GM23338 (cell line): ENCODE results near the gene WDR37. TPM values are rescaled to one million over a fixed set of nuclear protein-coding genes. Genes with fewer than 3 reads are reported as not detected.

Experiments
- ATAC-seq: fragments of 200-7000 bp; cut with Tn5 transposase; 3 replicates; pipeline ENCODE4 v1.9.1; 2020
- DNase-seq: peaks from one replicate; pipeline ENCODE4 v3.0.0-alpha.2; 2015; ENCODE audit warnings: low spot score
- H2AFZ ChIP-seq: fragments of 200-600 bp; sonication (generic); 2 replicates; pipeline ENCODE4 v1.8.0; 2016; ENCODE audit warnings: antibody characterized with exemption, mild to moderate bottlenecking, moderate library complexity
- H3F3A ChIP-seq: fragments of 200-600 bp; sonication (generic); replicated peaks from 2 replicates; pipeline ENCODE4 v1.8.0; 2017; ENCODE audit warnings: antibody characterized with exemption, mixed run types, low read depth
- H3K27ac ChIP-seq: fragments of 200-600 bp; sonication (generic); 2 replicates; pipeline ENCODE4 v1.6.1; 2016; ENCODE audit warnings: low read depth
- H3K27me3 ChIP-seq: fragments of 200-600 bp; sonication (generic); 2 replicates; pipeline ENCODE4 v1.8.0; 2016; ENCODE audit warnings: mild to moderate bottlenecking, mixed run types, moderate library complexity; ENCODE audit not compliant: insufficient read depth
- H3K36me3 ChIP-seq: fragments of 200-600 bp; sonication (generic); 2 replicates; pipeline ENCODE4 v1.8.0; 2016; ENCODE audit warnings: mild to moderate bottlenecking; ENCODE audit not compliant: insufficient read depth
- H3K4me1 ChIP-seq: fragments of 200-600 bp; sonication (generic); 2 replicates; pipeline ENCODE4 v1.8.0; 2016; ENCODE audit warnings: mild to moderate bottlenecking, moderate library complexity; ENCODE audit not compliant: insufficient read depth
- H3K4me2 ChIP-seq: fragments of 200-600 bp; sonication (generic); 2 replicates; pipeline ENCODE4 v1.7.1; 2017; ENCODE audit warnings: mixed run types
- H3K4me3 ChIP-seq: fragments of 200-600 bp; sonication (generic); 2 replicates; pipeline ENCODE4 v1.6.1; 2016; ENCODE audit warnings: mixed run types
- H3K79me2 ChIP-seq: fragments of 200-600 bp; sonication (generic); replicated peaks from 2 replicates; pipeline ENCODE4 v1.8.0; 2017; ENCODE audit warnings: mild to moderate bottlenecking; ENCODE audit not compliant: insufficient read depth
- H3K9me2 ChIP-seq: fragments of 200-600 bp; sonication (generic); 2 replicates; pipeline ENCODE4 v1.8.0; 2017; ENCODE audit not compliant: insufficient read depth
- H4K20me1 ChIP-seq: fragments of 200-600 bp; sonication (generic); replicated peaks from 2 replicates; pipeline ENCODE4 v1.8.0; 2017; ENCODE audit warnings: mild to moderate bottlenecking; ENCODE audit not compliant: insufficient read depth
- H3K27ac Mint-ChIP-seq: 2 replicates; pipeline ENCODE4 v1.8.0; 2020; ENCODE audit warnings: inconsistent platforms, mild to moderate bottlenecking, moderate library complexity, mixed read lengths
- H3K27me3 Mint-ChIP-seq: 3 replicates; pipeline ENCODE4 v1.8.0; 2022; ENCODE audit warnings: low read depth, mild to moderate bottlenecking, moderate library complexity, mixed read lengths, inconsistent platforms; ENCODE audit not compliant: insufficient read depth, poor library complexity
- H3K36me3 Mint-ChIP-seq: 3 replicates; pipeline ENCODE4 v1.8.0; 2021; ENCODE audit warnings: low read depth, mild to moderate bottlenecking, inconsistent platforms, moderate library complexity, mixed read lengths
- H3K4me1 Mint-ChIP-seq: 3 replicates; pipeline ENCODE4 v1.8.0; 2020; ENCODE audit warnings: mild to moderate bottlenecking, inconsistent platforms, mixed read lengths
- H3K4me3 Mint-ChIP-seq: 3 replicates; pipeline ENCODE4 v1.8.0; 2021; ENCODE audit warnings: moderate library complexity, mild to moderate bottlenecking, inconsistent platforms, mixed read lengths
- H3K9me3 Mint-ChIP-seq: 3 replicates; pipeline ENCODE4 v1.8.0; 2020; ENCODE audit warnings: moderate library complexity, mild to moderate bottlenecking, inconsistent platforms, mixed read lengths
- EZH2 ChIP-seq: fragments of 200-600 bp; sonication (generic); IDR thresholded peaks from one replicate; pipeline ENCODE4 v1.8.0; 2017; ENCODE audit warnings: antibody characterized with exemption, mild to moderate bottlenecking, low read depth; ENCODE audit not compliant: unreplicated experiment
- JUNB ChIP-seq: IDR thresholded peaks from one replicate; pipeline ENCODE4 v1.6.1; 2016; ENCODE audit warnings: antibody characterized with exemption; ENCODE audit not compliant: unreplicated experiment
- STAT1 ChIP-seq: IDR thresholded peaks from one replicate; pipeline ENCODE4 v1.6.1; 2016; ENCODE audit warnings: antibody characterized with exemption; ENCODE audit not compliant: unreplicated experiment
- ZNF114 ChIP-seq: fragments of 250-450 bp; sonication (Bioruptor Pico); IDR thresholded peaks from 2 replicates; pipeline ENCODE4 v1.5.0; 2020; ENCODE audit warnings: mild to moderate bottlenecking, moderate library complexity
- ZNF331 ChIP-seq: fragments of 250-450 bp; sonication (Bioruptor Pico); IDR thresholded peaks from 2 replicates; pipeline ENCODE4 v1.5.0; 2020; ENCODE audit warnings: low read depth, mild to moderate bottlenecking, moderate library complexity
- polyA plus RNA-seq: library from polyadenylated mRNA; unstranded; fragments of >200 nt; fragmentation: Nextera tagmentation; extraction: Ambion mirVana; gene quantifications from 2 replicates; pipeline ENCODE4 v1.2.1, GENCODE V29; 2016
- total RNA-seq: library from RNA; depleted of rRNA; stranded (reverse); fragments of >200 nt; shearing (Covaris generic); gene quantifications from 2 replicates; pipeline ENCODE4 v1.2.3, GENCODE V29; 2014
- TF ChIP-seq, protein P1 (sequence below): fragments of 250-450 bp; sonication (Bioruptor Pico); IDR thresholded peaks from 2 replicates; pipeline ENCODE4 v1.5.0; 2020; ENCODE audit warnings: mild to moderate bottlenecking, moderate library complexity
- TF ChIP-seq, protein P2 (sequence below): IDR thresholded peaks from 2 replicates; pipeline ENCODE4 v1.6.1; 2016; ENCODE audit warnings: antibody characterized with exemption
- TF ChIP-seq, protein P3 (sequence below): IDR thresholded peaks from one replicate; pipeline ENCODE4 v1.6.1; 2018; ENCODE audit warnings: antibody characterized with exemption; ENCODE audit not compliant: unreplicated experiment

The WDR37 gene
- total and polyA plus RNA-seq, 2 experiments from 2014 or later, result 6.0 to 10.2 TPM

DNA sequence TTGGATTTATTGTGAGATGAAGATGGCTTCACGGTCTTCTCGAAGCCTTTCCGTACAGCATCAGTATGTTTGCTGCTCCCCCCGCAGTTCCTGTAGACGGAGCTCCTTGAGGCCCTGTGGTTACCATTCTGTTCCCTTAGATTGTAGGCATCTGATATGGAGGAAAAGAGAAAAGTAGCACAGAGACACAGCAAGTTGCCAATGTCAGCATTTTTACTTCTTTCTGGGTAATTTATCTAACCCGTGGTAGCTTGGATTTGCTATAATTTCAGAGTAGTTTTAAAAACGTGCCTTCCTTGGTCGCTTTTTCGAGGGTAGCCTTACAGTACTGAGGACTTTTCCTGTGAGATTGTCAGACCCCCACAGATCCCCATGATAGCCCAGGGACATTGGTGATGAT lies 37.5 kb downstream of the WDR37 start:
- TF ChIP-seq STAT1, result no peak
- TF ChIP-seq, protein P1, sequence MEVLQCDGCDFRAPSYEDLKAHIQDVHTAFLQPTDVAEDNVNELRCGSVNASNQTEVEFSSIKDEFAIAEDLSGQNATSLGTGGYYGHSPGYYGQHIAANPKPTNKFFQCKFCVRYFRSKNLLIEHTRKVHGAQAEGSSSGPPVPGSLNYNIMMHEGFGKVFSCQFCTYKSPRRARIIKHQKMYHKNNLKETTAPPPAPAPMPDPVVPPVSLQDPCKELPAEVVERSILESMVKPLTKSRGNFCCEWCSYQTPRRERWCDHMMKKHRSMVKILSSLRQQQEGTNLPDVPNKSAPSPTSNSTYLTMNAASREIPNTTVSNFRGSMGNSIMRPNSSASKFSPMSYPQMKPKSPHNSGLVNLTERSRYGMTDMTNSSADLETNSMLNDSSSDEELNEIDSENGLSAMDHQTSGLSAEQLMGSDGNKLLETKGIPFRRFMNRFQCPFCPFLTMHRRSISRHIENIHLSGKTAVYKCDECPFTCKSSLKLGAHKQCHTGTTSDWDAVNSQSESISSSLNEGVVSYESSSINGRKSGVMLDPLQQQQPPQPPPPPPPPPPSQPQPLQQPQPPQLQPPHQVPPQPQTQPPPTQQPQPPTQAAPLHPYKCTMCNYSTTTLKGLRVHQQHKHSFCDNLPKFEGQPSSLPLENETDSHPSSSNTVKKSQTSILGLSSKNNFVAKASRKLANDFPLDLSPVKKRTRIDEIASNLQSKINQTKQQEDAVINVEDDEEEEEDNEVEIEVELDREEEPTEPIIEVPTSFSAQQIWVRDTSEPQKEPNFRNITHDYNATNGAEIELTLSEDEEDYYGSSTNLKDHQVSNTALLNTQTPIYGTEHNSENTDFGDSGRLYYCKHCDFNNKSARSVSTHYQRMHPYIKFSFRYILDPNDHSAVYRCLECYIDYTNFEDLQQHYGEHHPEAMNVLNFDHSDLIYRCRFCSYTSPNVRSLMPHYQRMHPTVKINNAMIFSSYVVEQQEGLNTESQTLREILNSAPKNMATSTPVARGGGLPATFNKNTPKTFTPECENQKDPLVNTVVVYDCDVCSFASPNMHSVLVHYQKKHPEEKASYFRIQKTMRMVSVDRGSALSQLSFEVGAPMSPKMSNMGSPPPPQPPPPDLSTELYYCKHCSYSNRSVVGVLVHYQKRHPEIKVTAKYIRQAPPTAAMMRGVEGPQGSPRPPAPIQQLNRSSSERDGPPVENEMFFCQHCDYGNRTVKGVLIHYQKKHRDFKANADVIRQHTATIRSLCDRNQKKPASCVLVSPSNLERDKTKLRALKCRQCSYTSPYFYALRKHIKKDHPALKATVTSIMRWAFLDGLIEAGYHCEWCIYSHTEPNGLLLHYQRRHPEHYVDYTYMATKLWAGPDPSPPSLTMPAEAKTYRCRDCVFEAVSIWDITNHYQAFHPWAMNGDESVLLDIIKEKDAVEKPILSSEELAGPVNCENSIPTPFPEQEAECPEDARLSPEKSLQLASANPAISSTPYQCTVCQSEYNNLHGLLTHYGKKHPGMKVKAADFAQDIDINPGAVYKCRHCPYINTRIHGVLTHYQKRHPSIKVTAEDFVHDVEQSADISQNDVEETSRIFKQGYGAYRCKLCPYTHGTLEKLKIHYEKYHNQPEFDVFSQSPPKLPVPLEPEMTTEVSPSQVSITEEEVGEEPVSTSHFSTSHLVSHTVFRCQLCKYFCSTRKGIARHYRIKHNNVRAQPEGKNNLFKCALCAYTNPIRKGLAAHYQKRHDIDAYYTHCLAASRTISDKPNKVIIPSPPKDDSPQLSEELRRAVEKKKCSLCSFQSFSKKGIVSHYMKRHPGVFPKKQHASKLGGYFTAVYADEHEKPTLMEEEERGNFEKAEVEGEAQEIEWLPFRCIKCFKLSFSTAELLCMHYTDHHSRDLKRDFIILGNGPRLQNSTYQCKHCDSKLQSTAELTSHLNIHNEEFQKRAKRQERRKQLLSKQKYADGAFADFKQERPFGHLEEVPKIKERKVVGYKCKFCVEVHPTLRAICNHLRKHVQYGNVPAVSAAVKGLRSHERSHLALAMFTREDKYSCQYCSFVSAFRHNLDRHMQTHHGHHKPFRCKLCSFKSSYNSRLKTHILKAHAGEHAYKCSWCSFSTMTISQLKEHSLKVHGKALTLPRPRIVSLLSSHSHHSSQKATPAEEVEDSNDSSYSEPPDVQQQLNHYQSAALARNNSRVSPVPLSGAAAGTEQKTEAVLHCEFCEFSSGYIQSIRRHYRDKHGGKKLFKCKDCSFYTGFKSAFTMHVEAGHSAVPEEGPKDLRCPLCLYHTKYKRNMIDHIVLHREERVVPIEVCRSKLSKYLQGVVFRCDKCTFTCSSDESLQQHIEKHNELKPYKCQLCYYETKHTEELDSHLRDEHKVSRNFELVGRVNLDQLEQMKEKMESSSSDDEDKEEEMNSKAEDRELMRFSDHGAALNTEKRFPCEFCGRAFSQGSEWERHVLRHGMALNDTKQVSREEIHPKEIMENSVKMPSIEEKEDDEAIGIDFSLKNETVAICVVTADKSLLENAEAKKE (CRISPR knock-in tag), result no peak
- TF ChIP-seq JUNB, result no peak
- TF ChIP-seq ZNF331 (CRISPR knock-in tag), result no peak
- no peak for TF ChIP-seq ZNF114 (CRISPR knock-in tag)
- TF ChIP-seq, protein P2, sequence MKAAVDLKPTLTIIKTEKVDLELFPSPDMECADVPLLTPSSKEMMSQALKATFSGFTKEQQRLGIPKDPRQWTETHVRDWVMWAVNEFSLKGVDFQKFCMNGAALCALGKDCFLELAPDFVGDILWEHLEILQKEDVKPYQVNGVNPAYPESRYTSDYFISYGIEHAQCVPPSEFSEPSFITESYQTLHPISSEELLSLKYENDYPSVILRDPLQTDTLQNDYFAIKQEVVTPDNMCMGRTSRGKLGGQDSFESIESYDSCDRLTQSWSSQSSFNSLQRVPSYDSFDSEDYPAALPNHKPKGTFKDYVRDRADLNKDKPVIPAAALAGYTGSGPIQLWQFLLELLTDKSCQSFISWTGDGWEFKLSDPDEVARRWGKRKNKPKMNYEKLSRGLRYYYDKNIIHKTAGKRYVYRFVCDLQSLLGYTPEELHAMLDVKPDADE, result no peak
- TF ChIP-seq, protein P3, sequence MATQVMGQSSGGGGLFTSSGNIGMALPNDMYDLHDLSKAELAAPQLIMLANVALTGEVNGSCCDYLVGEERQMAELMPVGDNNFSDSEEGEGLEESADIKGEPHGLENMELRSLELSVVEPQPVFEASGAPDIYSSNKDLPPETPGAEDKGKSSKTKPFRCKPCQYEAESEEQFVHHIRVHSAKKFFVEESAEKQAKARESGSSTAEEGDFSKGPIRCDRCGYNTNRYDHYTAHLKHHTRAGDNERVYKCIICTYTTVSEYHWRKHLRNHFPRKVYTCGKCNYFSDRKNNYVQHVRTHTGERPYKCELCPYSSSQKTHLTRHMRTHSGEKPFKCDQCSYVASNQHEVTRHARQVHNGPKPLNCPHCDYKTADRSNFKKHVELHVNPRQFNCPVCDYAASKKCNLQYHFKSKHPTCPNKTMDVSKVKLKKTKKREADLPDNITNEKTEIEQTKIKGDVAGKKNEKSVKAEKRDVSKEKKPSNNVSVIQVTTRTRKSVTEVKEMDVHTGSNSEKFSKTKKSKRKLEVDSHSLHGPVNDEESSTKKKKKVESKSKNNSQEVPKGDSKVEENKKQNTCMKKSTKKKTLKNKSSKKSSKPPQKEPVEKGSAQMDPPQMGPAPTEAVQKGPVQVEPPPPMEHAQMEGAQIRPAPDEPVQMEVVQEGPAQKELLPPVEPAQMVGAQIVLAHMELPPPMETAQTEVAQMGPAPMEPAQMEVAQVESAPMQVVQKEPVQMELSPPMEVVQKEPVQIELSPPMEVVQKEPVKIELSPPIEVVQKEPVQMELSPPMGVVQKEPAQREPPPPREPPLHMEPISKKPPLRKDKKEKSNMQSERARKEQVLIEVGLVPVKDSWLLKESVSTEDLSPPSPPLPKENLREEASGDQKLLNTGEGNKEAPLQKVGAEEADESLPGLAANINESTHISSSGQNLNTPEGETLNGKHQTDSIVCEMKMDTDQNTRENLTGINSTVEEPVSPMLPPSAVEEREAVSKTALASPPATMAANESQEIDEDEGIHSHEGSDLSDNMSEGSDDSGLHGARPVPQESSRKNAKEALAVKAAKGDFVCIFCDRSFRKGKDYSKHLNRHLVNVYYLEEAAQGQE, result no peak
- no peak for TF ChIP-seq EZH2
- no peak for ATAC-seq

More for the DNA sequence above, 37.5 kb downstream of the WDR37 start:
- H3K27me3 ChIP-seq, result no peaks in the 10 kb centered on the region
- H3K4me2 ChIP-seq, result no peak overlapping the region
- no peak overlapping the region for H2AFZ ChIP-seq
- no peaks in the 10 kb centered on the region for H3K79me2 ChIP-seq
- no peaks in the 10 kb centered on the region for H3K4me1 ChIP-seq
- Mint-ChIP-seq H3K9me3 (no peaks in the 10 kb centered on the region), H3K4me1 (no peaks in the 10 kb centered on the region), H3K27me3 (no peaks in the 10 kb centered on the region), H3K36me3 (peaks cover 16% of the 10 kb centered on the region; the same call in 2 of the 3 replicates), H3K4me3 (no peak overlapping the region), H3K27ac (no peak overlapping the region)
- H3K27ac ChIP-seq, result no peak overlapping the region
- no peak overlapping the region for H3K4me3 ChIP-seq
- no peaks in the 10 kb centered on the region for H3F3A ChIP-seq
- no peaks in the 10 kb centered on the region for H4K20me1 ChIP-seq
- no peaks in the 10 kb centered on the region for H3K9me2 ChIP-seq
- peaks cover 4% of the 10 kb centered on the region; the same call in 1 of the 2 replicates for H3K36me3 ChIP-seq
- no peak for DNase-seq
